HG03521 (cell line): Measurements from ENCODE around the gene C1orf105.
"Not testable (repeated sequence)": the region's sequence is repeated elsewhere in the genome, so short reads cannot be mapped to it uniquely, and the experiment has no call there.

Experiments used
- ATAC-seq: cut with Tn5 transposase; IDR thresholded peaks from one replicate; pipeline ENCODE4 v1.9.1; 2021; ENCODE audit warnings: mild to moderate bottlenecking, moderate library complexity; ENCODE audit not compliant: unreplicated experiment

C1orf105 gene

DNA sequence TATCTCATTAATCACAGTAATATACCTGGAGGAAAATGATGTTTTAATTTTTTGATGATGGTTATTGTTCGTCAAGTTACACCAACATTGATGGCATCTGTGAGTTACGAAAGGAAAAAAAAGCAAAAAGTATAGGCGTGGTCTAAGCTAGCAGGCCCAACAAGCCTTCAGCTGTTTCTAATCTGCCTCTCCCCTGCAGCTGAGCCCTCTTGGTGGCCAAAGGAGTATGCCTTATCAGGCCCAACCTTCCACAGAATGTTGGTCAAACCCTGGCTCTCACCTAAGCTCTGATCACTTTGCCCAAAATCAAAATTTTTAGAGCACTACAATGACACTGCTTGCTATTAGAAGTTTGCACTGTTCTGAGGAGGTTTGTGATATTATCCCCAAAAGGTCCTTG, 4.9 kb downstream of the C1orf105 start:
- ATAC-seq: no peak

DNA sequence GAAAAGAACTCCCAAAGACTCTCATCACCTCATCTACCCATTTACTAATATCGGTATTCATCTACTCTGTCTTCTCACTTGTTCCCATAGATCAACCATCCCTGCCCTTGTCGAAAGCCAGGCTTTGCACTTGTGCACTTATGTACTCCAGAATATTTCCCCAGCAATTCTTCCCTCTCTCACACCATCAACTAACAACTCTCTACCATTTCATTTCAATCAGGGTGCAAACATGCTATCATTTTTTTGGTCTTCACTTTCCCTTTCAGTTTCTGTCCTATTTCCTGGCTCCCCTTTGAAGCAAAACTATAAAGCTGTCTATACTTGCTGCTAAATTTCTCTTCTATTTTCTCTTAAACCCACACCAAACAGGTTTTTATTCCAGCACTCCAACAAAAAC, 6.7 kb downstream of the C1orf105 start:
- ATAC-seq: no peak

DNA sequence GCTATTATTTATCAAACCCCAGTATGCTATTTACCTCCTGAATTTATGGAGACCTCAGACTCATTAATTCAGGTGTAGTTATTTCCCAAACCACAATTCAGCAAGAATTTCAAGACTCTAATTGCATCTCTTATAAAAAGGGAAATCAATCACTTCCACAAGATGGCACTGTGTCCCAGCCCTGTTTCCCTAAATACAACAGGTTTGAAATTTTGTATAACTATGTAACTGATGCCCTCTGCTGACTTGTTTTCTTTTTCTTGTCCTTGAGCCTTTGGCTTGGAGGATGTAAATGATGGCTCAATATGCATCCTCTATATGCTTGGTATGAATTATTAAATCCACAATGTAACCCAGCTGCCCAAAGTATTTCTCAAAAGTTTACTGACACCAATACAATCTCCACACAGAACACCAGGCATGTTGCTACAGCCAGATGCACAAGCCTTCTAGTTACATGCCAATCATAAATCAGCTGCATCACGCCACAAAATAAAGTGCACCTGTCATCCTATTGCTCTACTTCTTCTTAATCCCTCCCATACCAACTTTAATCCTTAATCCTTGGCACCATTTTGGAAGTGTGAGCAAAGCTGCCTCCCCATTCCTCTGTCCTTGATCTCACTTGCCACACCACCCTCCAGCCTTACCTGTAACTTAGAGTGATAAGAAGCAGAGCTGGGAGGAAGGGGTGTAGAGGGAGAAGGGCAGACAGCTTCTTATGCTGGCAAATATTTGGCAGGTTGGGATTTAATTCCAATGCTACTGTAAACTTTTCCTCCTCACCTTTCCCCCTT, 9.0 kb downstream of the C1orf105 start:
- ATAC-seq: no peak

- no peak for ATAC-seq
Measured at GRCh38 chr1:172430128-172430454, 9.6 kb downstream of the C1orf105 start.

DNA sequence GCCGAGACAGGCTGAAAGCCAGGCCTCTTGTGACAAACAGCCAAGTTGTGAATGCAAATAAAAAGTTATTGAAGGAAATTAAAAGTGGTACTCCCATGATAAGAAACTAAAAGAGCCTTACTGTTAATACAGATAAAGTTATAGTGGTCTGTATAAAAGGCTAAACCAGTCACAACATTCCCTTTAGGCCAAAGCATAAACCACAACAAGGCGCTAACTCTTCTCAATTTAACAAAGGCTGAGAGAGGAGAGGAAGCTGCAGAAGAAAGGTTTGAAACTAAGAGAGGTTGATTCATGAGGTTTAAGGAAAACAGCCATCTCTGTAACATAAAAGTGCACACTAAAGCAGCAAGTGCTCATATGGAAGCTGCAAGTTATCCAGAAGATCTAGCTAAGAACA, 10.7 kb downstream of the C1orf105 start:
- no peak for ATAC-seq

GRCh38 chr1:172431721-172432192, 11.3 kb downstream of the C1orf105 start:
- ATAC-seq: no peak

DNA sequence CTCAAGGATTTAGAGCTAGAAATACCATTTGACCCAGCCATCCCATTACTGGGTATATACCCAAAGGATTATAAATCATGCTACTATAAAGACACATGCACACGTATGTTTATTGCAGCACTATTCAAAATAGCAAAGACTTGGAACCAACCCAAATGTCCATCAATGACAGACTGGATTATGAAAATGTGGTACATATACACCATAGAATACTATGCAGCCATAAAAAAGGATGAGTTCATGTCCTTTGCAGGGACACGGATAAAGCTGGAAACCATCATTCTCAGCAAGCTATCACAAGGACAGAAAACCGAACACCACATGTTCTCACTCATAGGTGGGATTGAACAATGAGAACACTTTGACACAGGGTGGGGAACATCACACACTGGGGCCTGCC, 16.7 kb downstream of the C1orf105 start:
- not testable (repeated sequence) for ATAC-seq

DNA sequence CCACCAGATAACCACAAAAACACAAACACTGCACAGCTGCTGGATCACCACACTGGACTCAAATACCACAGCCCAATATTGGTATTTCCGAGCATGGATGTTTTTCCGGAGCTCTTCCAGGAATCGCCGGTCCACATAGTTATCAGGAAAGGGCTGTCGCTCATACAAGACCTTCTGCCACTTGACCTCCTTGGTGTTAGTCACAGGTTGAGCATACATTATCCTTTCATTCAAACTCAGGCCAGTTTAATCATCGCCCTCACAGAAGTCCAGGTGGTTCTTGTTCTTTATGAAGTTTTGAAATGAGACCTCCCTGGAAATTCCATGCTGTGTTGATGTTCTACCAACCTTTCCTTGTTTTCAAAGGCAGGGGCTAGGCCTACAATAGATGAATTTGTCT, 21.9 kb downstream of the C1orf105 start:
- ATAC-seq: no peak

- no peak for ATAC-seq
Measured at GRCh38 chr1:172442843-172443565, 22.5 kb downstream of the C1orf105 start.

DNA sequence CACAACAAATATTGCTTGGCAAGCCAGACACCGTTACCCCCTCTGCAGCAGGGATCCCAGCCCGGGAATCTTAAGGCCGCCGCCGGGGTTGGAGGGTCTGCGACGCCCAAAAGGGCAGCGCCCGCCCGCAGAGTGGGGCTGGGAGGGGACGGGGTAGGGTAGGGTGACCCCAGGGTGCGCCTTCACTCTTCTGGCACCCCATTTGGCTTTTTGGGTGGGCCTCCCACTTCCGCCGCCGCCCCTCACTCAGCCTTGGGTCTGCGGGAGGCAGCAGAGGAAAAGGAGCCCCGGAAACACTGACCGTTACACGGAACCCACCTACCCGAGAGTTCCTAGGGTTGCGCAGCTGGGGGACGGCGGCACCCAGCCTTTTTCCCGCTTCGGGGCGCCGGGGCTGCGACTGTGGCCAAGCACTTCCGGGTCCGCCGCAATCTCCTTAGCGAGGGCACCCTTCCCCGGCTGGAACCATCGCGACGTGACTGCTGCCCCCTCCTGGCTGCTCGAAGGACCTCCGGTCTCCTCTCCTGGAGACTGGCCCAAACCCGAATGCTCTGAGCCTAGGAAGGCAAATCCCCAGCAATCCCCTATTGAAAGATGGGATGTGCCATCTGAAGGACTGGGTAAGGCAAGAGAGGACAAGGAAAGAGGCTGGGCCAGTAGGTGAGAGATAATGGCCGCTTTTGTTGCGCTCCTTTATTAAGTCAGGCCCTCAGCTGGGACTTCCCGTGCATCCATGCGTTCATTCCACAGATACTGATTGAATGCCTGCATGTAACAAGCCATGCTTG, 23.4 kb downstream of the C1orf105 start, which contains the start of gene PIGC:
Gene PIGC (minus strand): TSS at position 404 of the 788 bp plus-strand sequence. CDS start 1,447 bp downstream, outside the sequence.
- peak; percentile 99 for ATAC-seq

DNA sequence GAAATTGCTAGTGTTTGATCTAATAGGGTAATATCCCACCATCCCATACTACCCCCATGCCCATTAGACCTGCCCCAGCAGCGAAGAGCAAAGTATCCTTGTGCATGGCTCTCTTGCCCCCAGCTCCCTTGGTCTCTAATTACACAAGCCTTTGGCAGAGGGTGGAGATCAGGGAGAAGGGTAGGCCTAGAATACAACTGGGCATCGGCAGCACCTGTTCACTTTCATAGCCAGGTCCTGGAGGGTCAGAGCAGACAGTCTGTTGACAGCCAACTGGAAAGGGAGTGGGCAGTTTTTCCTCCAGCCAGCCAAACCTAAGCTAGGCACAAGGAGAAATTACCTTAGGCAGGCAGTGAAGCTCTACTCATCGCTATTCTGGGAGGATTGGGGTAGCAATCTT, 26.1 kb downstream of the C1orf105 start:
- ATAC-seq: no peak

DNA sequence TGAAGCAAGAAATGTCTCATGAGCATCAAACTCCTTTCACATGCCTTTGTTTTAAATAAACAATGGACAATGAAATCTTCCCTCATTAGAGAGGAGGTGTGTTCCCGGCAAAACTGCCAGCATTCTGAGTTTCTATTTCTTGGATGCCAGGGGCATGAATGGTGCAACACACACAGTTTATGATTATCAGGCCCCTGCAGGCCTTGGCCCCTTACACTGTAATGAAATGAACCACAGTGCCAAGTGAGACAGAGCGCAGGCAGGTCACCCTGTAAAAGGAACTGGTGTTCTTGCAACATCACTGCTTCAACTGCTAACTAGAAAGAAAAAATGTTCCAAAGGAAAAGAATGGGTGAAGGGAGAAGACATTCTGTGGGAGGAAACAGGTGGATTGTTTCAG, 27.2 kb downstream of the C1orf105 start:
- ATAC-seq: no peak

- no peak for ATAC-seq
Measured at GRCh38 chr1:172448995-172449584, 28.6 kb downstream of the C1orf105 start.

GRCh38 chr1:172449585-172450523, 29.4 kb downstream of the C1orf105 start:
- ATAC-seq: peak; percentile 77

GRCh38 chr1:172450524-172450885, 30.0 kb downstream of the C1orf105 start:
- ATAC-seq: no peak

DNA sequence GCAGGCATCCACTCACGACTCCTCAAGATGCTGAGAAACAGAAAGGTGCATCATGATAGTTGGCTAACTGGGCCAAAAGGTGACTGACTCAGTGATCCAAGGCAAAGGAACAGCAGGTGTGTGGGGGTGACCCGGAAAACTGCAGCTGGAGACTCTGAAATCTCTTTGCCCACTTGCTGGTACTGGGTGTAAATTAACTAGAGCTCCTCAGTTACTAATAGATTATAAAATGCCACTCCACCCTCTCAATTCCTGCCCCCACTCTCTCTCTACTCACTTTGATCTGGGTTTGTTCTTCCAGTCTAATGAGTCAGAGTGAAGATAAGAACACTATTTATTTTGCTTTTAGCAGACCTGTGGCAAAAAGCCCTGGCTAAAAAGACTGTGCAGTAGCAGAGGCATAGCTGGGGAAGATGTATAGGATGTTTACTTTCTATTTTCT, 30.5 kb downstream of the C1orf105 start:
- no peak for ATAC-seq

DNA sequence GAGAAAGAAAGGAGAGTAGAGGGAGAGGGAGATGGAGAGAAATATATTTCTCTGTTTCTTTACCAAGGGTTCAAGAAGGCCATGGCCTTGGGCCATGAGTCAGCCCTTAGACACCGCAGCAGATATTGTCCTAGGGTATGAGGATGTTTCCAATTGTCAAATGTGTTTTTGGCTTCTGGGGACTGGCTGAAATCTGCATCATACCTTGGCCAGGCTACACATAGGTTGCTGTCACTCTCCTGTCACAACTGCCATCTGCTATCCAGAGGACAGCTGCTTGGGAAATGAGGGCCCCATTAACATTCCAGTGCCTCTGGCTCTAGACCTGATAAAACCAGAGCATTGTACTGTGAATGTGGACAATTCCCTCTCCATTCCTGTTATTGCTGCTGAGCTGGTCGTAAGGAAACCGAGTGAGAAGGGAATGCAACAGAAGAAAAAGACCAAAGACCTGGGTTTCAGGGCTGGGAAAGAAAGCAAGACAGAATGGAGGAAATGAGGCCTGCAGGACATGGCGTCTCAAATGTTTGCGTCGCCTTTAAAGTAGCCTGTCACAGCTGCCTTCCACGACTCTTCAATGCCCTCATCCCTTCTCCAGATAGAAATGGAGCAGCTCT, 32.2 kb downstream of the C1orf105 start:
- no peak for ATAC-seq

GRCh38 chr1:172453153-172453545, 32.7 kb downstream of the C1orf105 start:
- ATAC-seq: no peak

- ATAC-seq: no peak
Measured at GRCh38 chr1:172453607-172454006, 33.1 kb downstream of the C1orf105 start.

GRCh38 chr1:172455451-172455850, 35.0 kb downstream of the C1orf105 start:
- ATAC-seq: no peak
